GM21576 (cell line): ENCODE data around the gene TOX4.
A peak's percentile ranks its signal among the peaks of the same experiment; 100 is the strongest.
"Not testable (repeated sequence)": the region's sequence is repeated elsewhere in the genome, so short reads cannot be mapped to it uniquely, and the experiment has no call there.

ENCODE experiments used
- ATAC-seq: cut with Tn5 transposase; IDR thresholded peaks from one replicate; pipeline ENCODE4 v1.9.1; 2021; ENCODE audit warnings: mild to moderate bottlenecking, moderate library complexity; ENCODE audit not compliant: unreplicated experiment

TOX4 gene

DNA sequence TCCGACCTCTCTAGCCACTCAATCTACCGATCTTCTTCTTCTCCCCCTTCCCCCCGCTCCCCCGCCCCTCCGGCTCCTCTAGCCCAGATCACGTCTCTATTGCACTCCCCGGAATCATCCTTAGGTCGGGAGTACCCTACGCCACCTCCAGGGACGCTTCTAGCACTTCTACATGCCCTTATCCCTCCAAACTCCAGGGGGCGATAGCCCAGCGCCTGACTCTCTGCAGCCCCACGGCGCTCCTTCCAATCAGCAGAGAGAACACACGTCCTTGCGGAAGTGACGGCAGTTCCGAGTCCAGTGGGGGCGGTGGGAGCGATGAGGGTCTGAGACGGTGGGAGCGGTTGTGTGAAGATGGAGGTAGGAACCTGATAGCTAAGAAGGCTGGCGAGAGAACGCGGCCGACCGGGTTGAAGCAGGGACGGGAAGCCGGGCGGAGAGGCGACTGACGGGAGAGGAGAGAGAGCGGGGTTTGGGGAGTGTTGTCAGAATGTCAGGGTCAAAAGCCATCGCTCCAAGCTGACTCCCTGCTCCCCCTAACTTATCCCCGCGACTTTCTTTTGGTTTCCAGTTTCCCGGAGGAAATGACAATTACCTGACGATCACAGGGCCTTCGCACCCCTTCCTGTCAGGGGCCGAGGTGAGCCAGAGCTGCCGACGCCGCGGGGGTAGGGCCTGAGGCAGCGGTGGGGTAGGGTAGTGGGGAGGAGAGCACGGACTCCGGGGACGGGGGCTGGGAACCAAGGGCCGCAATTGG is at the start of gene TOX4, which contains the start of gene RAB2B:
Gene TOX4 (plus strand): TSS at position 271 of the 757 bp plus-strand sequence. CDS start 84 bp downstream, at position 355.
Gene RAB2B (minus strand): TSS at position 35 of the 757 bp plus-strand sequence. CDS start 87 bp downstream, outside the sequence.
- peak; percentile 99 for ATAC-seq

DNA sequence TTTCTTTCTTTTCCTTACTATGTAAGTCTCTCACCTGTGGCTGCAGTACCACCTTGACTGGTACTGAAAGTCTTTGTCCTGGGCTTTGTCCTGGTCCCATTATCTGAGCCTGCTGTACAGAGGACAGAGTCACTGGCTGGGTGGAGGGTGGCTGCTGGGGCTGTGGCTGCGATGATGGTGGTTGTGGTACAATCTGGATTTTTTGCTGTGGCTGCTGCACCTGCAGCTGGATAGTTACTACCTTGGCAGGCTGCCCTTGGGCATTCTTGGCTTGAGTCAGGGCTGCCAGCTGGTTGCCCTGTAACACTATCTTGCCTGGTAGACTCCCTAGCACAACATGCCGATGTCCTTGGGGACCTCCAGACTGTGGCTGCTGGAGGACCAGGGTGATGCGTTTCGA is 48.1 kb upstream of the TOX4 start:
- no peak for ATAC-seq

DNA sequence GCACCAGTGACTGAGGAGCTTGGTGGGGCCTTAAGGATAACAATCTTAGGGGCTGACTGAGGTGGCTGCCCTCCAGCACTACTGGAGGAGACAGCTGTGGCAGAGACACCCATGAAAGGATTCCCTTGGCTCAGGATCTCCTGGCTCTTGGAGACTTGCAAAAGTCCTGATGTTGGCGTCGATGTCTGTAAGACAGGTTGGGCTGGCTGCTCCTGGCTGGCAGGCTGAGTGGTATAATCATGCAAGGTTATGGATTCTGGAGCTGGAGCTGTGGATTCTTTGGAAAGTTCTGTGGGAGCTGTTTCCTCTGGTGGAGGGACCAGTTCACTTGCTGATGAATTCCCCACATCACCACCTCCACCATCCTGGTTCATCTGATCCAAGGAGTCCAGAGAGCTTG is 45.9 kb upstream of the TOX4 start:
- ATAC-seq: no peak

DNA sequence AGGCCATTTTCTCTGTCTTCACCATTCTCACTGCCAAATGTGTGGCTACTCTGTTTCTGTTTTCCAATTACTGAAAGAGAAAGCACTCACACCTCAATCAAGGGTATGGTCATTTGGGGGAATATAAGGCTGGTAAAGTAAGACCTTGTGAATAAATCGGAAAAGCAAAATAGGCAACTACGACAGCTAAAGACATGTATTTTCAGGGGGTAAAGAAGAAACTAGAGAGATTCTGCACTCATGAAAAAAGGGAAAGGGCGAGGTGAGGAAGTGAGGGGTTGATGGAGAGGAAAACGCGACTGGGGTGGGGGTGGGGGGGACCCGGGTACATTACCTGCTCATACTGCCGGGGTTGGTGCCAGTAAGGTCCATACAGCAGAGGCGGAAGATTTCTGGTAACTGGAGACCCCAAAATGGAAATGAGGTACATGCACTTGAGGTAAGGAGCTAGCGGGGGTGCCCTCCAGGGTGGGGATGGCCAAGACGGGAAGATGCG is 40.4 kb upstream of the TOX4 start:
- no peak for ATAC-seq

DNA sequence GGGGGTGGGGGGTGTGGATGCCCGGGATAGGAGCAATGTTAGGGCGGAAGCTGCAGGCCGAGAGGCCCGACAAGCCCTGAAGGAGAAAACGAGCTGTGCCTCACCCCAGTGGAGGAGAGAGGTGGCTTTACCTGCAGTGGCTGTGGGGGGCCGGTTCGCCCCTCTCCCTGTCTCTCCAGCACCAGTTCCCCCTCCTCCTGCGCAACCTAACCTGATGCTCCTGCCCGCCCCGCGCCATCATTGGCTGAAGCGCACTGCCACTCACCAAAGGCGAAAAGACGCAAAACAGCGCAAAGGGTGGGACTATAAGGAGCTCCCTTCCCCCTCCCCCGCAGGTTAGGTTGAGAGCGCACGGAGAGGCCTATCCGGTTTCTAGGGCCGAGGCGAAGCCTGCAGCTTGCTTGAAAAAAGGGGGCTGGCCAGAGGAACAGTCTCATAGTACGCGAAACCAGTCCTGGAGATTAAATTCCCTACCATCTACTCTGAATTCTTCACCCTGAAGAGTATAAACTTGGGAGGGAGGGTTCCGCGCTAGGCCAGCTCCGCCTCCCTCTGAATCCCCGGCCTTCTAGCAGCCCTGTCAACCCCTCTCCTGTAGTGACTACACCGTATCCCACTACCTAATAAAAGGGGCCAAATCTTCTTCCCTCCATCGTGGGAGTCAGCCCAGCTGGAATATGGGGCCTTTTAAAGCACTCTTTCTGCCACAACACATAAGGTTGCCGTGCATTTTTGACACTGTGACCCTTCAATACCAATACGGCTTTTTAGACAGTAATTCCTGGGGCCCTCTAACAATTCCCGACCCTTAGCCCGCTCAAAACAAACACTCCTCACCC is 39.7 kb upstream of the TOX4 start:
- ATAC-seq: peak; percentile 98

DNA sequence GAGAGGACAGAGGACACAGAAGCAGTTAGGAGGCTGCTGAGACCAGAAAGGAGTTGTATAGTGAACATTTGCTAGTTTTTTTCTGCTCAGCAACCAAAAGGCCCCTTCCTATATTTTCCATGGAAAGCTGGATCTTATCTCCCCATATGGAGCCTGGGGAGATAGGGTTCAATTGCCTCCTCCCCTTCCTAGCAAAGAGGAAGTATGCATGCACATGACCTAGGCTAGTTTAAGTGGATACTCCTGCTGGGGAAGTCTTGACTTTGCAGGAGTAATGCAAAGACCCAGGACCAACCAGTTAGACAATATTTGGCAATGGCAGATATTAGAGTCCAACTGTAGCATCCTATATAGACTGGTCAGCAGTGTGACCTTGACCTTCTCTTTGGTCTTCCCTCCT is 36.1 kb upstream of the TOX4 start:
- ATAC-seq: no peak

DNA sequence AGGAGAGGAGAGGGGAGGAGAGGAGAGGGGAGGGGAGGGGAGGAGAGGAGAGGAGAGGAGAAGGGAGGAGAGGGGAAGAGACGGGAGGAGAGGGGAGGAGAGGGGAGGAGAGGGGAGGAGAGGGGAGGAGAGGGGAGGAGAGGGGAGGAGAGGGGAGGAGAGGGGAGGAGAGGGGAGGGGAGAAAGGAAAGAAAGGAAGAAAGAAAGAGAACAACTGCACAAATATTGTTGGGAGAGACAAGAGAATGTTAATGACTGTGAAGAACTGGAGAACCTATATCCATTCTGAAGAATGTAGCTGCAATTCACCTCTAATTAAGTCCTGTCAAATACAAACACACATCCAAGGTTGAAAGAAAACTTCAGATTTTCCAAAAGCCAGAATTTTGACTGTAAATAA is 34.3 kb upstream of the TOX4 start:
- not testable (repeated sequence) for ATAC-seq

DNA sequence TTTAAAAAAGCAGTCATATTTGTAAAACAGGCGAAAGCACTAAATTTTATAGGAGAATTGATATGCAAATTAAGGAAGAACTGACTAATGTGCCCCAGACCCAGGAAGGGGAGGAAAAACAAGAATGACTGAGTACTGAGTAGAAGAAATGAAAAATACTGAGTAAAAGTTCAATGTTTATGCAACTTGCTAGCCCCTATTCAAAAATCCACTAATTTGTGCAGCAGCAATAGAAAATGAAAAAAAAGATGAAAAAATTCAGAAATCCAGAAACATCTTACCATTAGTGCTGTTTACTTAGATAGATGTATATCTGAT is 27.1 kb upstream of the TOX4 start:
- ATAC-seq: peak; percentile 19

DNA sequence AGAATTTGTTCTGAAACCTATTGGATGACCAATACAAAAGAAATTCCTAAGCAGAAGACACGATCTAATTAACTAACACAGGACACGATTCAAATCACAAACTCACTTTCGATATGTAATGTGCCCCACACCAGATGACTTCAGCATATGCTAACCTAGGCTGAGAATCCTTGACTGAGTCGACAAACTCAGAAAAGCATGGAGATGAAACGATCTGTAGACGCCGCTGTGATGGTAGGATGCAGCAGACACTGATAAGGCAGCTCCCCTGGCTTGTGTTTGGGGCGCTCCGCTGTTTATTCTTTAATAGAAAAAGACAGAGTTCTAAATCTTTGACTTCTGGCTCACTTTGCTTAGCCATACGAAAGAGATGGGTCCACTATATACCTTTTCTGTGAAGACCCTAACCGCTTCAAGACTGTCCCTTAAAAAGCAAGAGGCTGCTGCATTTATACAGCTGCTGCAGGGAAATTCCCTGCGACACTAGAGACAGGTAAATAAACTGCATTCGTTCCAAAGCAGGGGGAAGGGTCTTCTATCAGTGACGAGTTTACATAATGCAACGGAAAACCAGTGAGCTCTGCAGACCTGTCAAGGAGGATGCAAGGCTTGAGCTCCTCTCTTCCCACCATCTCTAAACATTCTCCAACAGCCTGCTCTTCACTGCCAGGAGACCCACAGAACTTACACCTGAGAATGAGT is 22.0 kb upstream of the TOX4 start:
- ATAC-seq: no peak

DNA sequence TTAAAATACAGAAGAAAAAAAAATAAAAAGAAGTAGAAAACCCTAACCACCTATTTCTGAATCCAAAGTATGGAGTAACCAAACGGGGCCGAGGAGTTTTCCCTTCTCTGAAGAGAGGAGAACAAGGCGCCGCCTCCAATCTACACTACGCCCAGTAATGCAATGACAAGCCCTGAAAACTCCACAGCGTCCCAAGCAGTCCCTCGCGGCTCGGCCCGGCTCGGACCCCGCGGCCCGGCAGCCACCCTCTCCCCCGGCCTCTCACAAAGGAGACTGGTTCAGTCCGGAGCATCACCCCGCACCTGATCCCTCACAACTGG is 21.4 kb upstream of the TOX4 start:
- ATAC-seq: peak; percentile 17

DNA sequence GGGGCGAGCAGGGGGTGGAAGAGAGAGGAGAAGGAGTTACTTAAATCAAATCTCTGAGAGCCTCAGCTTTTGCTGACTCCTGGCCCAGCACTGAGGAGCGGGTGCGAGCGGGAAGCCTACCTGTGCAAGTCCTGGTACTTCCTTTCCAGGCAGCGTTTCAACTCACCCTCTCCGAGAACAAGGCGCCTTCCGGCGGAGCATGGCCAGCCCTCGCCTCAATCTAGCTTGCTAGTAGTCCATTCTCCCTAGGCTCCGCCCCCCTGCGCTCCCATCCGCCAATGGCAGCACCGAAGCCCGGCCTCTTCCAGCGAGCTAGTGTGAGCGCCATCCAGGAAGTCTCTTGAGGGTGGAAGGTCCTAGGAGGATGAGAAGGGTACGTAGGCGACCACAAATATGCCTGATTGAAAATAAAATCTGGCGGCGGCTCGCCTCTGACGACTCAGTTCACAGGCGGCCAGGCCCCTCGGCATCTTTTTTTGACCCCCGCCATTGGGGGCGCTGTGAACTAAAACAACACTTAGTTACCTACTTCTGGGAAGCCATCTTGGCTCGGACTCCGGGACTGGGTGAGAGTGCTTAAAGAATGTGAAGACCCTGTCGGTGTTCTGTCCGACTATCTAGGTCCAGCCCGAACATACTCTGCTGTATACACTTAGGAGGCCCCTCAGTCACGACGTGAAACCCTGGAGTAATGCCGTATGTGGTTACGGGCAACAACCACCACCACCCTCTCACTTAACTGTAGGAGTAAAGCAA is 20.9 kb upstream of the TOX4 start, which contains the start of gene CHD8:
Gene CHD8 (minus strand): TSS at position 212 of the 756 bp plus-strand sequence. CDS start 24,480 bp downstream, outside the sequence.
- peak; percentile 97 for ATAC-seq

DNA sequence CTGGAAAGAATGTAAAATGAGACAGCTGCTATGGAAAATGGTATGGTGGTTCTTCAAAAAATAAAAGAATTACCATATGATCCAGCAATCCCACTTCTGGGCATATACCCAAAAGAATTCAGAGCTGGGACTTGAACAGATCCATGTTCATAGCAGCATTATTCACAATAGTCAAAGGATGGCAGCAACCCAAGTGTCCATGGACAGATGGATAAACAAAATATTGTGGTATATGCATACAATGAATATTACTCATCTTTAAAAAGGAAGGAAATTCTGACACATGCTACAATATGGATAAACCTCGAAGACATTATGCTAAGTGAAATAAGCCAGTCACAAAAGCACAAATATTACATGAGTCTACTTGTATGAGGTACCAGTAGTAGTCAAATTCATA is 9.4 kb upstream of the TOX4 start:
- ATAC-seq: no peak

DNA sequence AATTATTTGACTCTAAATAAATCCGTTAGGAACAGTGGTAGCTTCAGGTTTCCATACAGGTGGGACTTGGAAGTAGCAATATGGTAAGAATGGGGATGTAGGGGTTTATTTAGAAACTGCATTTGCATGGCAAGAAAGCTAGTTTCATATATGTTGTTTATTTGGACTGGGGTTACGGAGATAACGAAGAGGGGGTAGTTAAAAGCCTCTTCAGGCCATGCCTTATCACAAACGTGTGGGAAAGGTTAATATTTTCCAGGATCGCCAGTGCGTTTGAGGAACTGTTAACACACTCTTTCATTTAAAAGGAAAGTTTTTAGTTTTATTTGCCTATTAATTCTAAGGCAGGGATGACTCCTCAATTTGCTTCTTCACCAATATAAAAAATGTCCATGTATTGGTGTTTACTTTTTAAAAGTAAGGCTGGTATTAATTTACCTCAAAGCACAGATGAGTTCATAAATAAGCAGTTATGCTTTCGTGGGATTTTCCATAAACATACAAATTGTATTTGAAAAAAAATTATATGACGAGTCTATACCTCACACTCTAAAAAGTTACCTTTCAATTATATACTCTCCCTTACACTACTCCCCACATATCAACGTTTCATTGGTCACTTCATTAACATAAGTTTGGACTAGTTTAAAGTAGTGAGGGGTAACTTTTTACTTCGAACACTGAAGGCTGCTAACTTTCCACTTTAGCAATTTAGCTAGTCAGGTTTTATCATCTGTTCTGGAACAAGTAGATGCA is 1.1 kb upstream of the TOX4 start:
- no peak for ATAC-seq

DNA sequence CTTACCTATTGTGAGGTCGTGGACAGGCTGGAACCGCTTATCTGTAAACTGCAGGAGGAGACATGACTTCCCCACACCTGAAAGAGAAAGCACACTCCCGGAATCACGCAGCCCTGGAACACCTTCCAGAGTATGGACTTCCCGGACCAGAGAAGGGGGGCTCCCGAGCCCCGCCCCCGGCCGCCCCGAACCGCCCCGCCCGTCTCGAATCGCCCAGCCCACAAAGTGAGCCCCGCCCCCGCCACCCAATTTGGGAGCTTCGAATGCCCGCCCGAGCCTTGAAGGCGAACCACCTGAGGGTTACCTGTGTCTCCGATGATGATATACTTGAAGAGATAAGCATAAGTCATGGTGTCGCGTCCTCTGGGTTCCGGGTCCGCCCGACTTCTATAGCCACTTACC is 471 bp upstream of the TOX4 start:
- no peak for ATAC-seq

DNA sequence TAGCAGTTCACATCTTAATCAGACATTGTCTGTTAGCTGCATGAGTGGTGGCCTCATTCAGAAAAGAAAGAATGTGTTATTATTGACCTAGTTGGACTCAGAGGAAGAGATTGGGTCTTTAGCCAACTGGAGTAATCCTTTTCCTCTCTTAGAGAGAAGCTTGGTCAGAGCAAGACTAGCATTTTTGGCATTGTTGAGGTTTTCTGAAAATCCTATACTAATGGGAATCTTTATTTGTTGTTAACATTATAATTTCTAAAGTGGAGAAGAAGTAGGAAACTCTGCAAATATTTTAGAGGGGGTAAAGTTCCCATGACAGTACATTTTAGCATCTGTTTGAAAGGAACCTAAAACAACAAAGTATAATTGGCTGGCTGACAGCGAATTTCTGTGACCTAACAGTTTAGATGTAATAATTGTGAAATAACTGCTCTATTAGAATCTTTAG is 9.7 kb downstream of the TOX4 start:
- ATAC-seq: no peak

DNA sequence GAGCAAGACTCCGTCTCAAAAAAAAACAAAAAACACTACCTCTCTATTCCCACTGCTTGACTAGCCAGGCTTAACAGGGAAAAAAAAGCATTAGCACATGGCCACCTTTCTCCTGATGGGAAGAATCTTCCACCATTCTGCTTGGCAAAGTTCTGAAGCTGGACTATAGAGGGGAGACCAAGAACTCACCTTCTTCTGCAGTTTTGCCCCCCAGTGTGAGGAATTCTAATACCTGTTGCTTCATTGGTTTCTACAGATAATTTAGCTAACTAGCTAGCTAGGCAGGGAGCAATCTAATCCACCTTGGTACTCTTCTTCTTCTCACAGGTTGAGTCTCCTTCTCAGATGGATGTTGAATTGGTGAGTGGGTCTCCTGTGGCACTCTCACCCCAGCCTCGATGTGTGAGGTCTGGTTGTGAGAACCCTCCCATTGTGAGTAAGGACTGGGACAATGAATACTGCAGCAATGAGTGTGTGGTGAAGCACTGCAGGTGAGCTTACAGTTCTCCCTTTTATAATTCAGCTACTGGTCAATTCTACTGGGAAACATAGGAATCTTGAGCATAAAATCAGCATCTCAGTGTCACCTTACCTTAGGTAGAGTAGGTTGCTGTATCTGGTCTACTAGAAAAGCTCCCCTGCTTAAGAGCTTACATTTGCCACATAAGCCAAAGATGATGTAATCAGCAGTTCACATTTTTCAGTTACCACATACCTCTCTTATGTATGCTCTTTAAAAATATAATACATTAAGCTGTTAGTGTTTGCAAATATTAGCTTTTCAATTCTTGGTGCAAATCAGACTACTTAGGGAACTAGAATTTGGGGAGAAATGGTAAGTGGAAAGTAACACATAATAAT is 18.1 kb downstream of the TOX4 start:
- no peak for ATAC-seq

DNA sequence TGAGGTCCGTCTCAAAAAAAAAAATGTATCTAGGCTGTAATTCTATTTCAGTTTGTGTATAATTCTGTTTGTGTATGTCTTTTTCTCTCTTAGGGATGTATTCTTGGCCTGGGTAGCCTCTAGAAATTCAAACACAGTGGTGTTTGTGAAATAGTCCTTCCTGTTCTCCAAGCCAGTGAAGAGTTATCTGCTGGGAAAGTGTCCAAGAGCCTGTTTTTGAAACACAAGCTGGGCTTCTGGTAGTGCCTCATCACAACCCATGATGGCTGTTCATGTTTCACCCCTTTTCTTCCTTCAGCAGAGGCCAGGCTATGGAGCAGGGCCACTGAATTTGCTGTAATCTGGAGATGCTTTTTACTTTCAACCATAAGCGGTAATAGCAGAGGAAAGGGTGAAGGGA is 19.5 kb downstream of the TOX4 start:
- no peak for ATAC-seq

DNA sequence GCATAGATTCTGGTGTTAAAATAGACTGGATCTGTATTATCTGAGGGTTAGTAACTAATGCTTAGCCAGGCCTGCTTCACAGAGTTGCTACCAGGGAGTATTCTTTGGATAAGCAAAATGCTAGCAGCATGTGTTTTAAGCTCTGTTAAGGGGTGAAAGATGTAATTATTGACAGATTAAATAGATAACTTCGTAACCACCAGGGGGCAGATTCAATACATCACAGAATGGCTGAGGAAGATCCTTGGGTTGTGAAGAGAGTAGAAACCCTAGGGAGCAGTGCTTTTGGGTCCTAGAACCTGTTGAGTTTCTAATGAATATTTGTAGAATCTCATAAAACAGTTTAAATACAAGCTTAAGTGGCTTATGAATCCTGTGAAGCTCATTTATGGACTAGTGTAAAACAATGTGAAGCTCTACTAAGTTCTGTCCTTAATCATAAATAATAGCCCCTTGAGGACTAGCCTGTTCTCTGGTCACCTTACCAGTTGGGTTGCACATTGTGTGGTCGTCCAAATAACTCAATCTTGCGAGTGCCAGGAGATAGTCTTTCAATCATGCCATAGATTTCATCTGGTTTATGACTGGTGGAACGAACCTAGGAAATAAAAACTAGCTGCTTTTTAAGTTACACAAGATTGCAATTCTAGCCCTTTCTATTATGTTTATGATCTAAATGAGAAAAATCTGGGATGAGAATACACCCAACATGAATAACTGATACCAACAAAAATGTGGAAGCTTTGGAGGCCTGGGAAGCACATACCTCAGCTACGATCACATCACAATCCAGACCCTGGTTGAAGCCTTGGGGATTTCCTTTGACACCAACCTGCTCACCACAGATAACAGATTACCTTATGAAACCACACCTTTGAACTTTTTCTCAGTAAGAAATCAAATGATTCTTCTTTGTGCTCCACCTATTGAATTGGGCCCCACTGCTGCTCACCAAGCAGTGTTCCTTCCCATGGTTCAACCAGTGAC is 21.8 kb downstream of the TOX4 start:
- no peak for ATAC-seq
